Islet precursor cell (in vitro differentiated cells): ENCODE results near the gene LBX2.
"Not testable (repeated sequence)": the region's sequence is repeated elsewhere in the genome, so short reads cannot be mapped to it uniquely, and the experiment has no call there.

ENCODE experiments used
- DNase-seq: peaks from one replicate; pipeline ENCODE4 v3.0.0-alpha.2; 2018

The LBX2 gene

DNA sequence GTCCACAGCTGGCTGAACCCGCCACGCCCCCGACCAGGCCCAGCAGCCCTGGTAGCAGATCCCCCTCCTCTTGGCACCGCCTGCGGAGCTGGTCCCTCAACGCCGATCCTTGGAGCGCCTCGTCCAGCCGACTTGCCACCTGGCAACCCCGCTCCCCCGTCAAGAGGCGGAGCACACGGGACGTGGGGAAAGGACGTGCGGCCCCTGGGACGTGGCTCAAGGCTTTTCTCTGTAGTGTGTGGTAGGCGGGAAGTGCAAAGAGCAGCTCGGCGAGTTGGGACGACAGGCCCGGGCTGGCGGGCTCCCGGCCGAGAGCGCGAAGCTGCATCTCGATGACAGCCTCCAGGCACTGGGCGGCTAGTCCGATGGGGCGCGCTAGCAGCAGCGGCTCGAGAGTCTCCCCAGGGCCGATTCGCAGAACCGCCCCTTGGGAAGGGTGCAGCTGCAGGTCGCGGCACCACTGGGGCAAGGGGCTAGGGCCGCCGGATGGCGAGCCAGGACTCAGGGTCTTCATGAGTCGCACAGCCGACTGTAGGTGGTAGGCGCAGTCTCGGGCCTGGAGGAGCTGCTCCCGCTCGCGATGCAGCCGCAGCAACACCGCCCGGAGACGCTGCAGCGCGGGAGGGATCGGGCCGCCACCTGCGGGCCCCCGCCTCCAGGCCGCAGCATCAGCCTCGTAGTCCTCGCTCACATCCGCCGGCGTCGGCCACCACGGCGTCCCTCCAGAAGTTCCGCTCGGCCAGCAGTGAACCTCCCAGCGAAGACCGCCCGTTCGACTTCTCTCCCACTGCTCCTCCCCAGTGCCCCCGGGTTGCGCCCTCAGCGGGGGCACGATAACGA lies 17.2 kb downstream of the LBX2 start:
- peak; percentile 61 for DNase-seq

- DNase-seq = no peak
Observed at GRCh38 chr2:74481431-74481830, 18.0 kb downstream of the LBX2 start.

DNA sequence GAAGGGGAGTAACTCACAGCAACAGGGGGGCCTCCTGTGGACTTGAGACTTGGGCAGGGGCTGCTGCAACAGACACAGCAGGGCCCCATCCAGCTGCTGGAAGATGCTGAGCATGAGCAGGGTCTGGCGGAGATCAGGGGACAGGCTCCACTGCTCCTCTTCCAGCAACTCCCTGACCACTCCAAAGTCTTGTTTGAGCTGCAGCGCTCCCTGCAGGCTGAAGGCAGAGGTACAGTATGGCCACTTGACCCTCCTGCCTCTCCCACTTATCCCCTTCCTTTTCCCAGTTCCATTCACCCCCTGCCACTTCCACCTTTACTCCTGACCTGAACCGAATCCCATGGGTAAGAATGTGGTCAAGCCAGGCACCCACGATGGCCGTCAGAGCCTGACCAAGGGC lies 24.5 kb downstream of the LBX2 start:
- DNase-seq = peak; percentile 53

DNA sequence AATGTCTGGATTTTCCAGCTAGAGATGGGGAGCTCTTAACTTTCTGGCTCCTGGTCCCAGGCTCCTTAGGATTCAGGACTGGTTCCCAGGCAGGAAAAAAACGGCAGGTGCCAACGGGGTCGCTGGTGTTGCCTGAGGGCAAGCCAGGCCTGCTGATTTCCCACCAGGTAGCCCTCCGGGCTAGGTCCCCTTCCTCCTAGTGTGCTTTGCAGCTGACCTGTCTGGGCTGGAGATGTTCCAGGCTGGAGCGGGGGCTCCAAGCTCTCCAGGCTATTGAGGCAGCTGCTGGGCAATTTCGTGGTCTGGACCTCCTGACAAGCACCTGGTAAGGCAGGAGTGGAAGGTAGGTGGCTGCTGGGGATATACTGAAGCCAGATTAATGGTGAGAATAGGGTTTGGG lies 24.9 kb downstream of the LBX2 start:
- DNase-seq = no peak

DNA sequence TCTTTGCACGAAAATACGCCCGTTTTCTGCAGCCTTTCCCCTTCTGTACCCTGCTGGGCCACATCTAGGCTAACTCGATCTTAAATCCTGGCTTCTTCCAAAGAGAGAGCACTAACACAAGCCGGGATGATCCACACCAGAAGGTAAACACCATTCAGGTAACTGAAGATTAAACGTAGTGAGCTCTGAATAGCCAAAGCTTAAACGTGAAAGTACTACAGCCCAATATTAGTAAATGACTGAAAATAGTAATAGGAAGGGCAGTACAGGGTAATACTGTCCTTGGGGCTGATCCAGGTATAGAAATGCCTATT lies 26.5 kb downstream of the LBX2 start:
- no peak for DNase-seq

- peak; percentile 96 for DNase-seq
Observed at GRCh38 chr2:74472086-74472944, 27.1 kb downstream of the LBX2 start, which contains the start of gene MRPL53. Gene MRPL53, minus strand, starts transcription at chr2:74472680. Its CDS starts 20 bp downstream, at chr2:74472660.

- DNase-seq = no peak
Observed at GRCh38 chr2:74471332-74472065, 27.9 kb downstream of the LBX2 start.

DNA sequence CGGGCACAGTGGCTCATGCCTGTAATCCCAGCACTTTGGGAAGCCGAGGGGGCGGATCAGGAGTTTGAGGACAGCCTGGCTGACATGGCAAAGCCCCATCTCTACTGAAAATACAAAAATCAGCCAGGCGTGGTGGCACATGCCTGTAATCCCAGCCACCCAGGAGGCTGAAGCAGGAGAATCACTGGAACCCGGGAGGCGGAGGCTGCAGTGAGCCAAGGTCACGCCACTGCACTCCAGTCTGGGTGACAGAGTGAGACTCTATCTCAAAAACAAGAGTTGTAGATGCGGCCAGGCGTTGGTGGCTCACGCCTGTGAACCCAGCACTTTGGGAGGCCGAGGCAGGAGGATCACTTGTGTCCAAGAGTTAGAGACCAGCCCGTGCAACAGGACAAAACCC lies 28.7 kb downstream of the LBX2 start:
- not testable (repeated sequence) for DNase-seq

DNA sequence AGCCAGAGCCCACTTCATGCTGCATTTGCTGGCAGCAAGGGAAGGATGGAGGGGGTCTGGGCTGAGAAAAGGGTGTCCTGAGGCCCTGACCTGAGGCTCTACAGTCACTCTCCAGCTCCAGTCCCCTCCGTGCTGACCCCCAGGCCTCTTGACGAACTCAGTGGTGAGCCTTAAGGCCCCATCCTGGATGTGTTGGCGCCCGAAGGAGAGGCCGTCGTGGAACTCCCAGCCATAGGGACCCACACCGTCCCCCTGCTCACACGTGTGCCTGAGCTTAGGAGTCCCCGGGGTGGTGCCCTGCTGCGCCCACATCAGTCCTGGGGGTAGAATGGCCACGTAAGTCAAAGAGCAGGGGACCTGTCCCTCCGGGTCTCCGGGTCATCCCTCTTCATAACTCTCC lies 35.0 kb downstream of the LBX2 start:
- no peak for DNase-seq

GRCh38 chr2:74462786-74463105 lies 36.7 kb downstream of the LBX2 start:
- no peak for DNase-seq

DNA sequence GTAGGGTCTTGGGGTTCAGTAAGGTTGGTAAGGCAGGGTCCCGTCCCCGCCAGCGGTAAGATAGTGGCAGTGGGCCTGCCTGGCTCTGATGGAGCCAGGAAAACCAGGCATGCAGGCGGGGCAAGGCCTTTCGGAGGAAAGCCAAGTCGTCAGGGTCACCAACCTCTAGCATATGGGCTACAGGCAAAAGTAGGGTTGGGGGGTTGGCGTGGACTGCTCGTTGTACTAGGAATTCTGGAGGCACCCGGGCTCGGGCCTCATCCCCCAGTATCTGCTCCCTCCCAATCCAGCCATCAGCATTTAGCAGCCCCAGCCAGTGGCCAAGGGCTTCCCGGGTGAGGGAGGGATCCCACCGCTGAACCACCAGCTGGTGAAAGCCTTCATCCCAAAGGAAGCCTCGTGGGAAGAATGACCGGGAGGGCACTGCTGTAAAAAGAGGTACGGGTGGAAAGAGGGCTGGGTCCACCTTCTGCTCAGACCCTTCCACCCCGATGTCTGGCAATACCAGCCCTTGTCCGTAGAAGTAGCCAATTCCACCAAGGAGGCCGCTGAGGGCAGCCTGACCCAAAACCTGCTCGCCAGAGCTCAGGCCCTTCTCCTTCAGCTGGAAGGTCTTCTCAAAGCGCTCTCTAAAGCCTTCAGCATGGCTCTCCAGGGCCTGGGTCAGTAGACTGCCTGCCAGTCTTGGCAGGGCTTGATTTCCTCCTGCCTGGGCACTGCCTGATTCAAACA lies 37.2 kb downstream of the LBX2 start:
- DNase-seq = no peak

DNA sequence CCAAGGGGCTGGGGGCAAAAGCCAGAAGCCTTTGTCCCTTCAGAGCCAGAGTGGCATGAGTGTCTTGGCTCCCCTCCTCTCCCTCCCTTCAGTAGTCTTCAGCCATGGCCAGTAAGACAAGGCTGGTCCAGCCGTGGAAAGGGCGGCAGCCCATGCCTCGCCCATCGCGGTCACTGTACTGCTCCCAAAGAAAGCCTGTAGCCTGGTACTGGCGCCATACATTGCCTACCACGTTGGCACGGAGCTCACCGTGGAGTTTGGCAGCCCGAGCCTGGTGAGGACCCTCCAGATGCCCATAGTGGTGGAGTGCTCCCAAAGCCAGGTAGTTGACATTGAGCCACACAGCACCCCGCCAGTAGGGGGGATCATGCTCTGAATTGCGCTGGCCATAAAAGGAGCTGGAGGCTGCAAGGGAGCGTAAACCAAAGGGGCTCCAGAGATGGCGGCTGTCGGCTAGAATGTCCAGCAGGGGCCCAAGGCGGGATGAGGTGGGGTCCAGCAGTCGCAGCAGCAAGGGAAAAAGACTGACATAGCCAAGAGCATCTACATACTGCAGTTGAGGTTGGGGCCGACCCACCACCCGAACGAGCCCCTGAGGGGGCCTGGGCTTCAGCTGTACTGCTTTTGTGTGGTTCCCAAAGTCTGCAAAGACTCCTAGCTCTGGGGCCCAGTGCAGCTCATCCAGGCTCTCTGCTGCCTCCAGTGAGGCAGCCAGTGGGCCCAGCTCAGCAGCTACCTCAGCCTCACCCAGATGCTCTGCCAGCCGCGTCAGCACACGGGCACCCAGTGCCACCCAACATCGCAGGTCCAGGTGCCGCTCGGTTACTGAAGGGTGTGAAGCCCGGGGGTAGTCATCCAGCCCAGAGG lies 38.0 kb downstream of the LBX2 start:
- peak; percentile 63 for DNase-seq

GRCh38 chr2:74460187-74460586 lies 39.2 kb downstream of the LBX2 start:
- not testable (repeated sequence) for DNase-seq

DNA sequence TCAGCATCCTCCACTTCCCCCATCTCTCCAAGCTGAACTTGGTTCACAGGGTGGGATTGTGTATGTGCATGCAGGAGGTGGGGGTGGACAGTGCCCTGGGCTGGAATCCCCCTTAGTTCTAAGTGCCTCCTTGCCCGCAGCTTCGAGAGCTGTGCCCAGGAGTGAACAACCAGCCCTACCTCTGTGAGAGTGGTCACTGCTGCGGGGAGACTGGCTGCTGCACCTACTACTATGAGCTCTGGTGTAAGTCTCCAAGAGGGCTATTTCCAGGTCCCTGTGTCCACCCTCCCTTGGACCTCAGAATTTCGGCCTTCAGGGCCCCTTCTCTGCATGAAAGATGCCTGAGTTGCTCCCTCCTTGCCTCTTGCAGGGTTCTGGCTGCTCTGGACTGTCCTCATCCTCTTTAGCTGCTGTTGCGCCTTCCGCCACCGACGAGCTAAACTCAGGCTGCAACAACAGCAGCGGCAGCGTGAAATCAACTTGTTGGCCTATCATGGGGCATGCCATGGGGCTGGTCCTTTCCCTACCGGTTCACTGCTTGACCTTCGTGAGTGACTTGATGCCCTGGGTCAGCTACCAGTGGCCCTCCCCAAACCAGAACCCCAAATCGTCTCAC lies 39.8 kb downstream of the LBX2 start:
- not testable (repeated sequence) for DNase-seq

- DNase-seq = no peak
Observed at GRCh38 chr2:74458938-74459363, 40.5 kb downstream of the LBX2 start.

GRCh38 chr2:74458132-74458937 lies 41.1 kb downstream of the LBX2 start, which contains the start of gene WBP1:
Gene WBP1, plus strand, starts transcription at chr2:74458438. Its CDS starts 165 bp downstream, at chr2:74458603.
- peak; percentile 100 for DNase-seq

DNA sequence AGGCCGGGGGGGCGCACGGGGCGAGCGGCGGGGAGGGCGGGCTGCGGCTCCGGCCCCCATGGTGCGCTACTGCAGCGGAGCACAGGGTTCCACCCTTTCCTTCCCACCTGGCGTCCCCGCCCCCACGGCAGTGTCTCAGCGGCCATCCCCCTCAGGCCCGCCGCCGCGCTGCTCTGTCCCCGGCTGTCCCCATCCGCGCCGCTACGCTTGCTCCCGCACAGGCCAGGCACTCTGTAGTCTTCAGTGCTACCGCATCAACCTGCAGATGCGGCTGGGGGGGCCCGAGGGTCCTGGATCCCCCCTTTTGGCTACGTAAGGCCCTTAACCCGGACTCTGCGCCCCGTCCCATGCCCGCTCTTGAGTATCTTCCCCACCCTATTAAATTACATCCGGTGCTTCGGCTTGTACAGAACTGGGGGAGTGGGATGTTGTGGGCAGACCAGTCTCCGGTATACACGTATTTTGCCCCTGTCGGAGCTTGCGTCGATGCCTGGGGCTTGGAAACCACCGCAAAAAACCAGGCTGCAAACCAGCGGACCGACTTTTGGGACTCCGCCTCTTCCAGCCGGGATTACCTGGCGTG lies 41.8 kb downstream of the LBX2 start:
- DNase-seq = peak; percentile 92

DNA sequence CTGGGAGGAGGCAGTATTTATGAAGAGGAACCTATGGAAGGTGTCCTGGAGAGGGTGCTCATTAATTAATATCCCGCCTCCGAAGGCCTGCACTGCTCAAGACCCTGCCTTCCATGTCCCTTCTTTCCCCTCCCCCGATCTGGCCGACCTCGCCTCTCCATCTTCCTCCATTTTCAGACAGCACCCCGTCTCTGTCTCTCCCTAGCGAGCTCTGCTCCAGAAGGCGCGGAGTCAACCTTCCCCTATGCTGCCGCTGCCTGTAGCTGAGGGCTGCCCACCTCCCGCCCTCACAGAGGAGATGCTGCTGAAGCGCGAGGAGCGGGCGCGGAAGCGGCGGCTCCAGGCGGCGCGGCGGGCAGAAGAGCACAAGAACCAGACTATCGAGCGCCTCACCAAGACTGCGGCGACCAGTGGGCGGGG lies 42.3 kb downstream of the LBX2 start:
- DNase-seq = no peak

- DNase-seq = peak; percentile 98
Observed at GRCh38 chr2:74454654-74455511, 44.5 kb downstream of the LBX2 start, which contains the start of gene INO80B. Gene INO80B, plus strand, starts transcription at chr2:74455087. Its CDS starts 30 bp downstream, at chr2:74455117.
